Measurements from ENCODE around the gene SUMO3. TPM values are rescaled to one million over a fixed set of nuclear protein-coding genes. Genes with fewer than 3 reads are reported as not detected.

SUMO3 gene
- total RNA-seq, 1 experiment from 2014 or later, result 82.9 TPM

DNA sequence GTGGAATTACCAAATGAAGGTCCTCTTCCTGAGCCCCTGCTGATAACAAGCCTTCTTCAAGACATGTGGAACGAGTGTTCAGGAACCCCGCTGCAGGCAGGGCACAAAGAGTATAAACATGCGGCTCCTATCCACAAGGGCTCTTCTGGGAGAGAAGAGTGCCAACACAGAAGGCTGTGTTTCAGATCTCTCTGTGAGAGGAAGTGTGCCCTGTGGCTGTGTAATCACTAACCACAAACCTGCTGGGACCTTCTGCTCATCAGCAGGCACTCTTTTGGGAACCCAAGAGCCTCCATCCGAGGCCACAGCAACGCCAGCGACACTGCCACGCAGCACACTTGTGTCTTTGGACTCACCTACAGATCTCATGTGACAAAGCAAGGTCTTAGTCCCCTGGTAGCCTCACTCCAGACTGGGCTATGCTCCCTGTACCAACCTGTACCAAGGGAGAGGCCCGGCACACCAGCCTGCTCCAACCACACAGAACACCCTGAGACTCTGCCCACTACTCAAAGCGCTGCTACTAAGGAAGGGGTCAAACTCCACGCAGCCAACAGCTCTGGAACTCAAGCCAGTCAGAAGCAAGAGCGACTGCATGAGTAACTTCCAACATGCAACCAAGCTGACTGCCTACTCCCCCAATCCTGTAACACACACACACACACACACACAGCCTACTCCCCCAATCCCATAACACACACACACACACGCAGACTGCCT, 47.9 kb upstream of the SUMO3 start:
- no peak overlapping the region for H2BK12ac ChIP-seq (ENCODE audit: insufficient read length, low read depth, low read length)
- no peak overlapping the region for H2AFZ ChIP-seq (ENCODE audit: low read length)
- Mint-ChIP-seq H3K9me3 (no peaks in the 10 kb centered on the region), H3K27me3 (ENCODE audit: low read depth) (no peaks in the 10 kb centered on the region; the same call in 1 of the 2 replicates), H3K4me3 (no peak overlapping the region), H3K4me1 (peaks cover 36 to 38% of the 10 kb centered on the region in 2 experiments), H3K36me3 (ENCODE audit: insufficient read depth in 1 of 3, low read depth in 3 of 3) (peaks cover 22 to 39% (median 33%) of the 10 kb centered on the region in 3 experiments; a peak in 6 of 7 replicates), H3K27ac (peak overlapping the region in 2 of 3 experiments; percentile 86 to 93; a peak in 5 of 7 replicates)
- no peak overlapping the region for H3K9ac ChIP-seq (ENCODE audit: extremely low read depth, insufficient read length, low read length)
- DNase-seq, result no peak
- no peak overlapping the region for H3K4ac ChIP-seq (ENCODE audit: low read depth, low read length)
- H3K79me1 ChIP-seq (ENCODE audit: insufficient read depth, low read depth, low read length, poor library complexity, severe bottlenecking), result peaks cover 15% of the 10 kb centered on the region
- no peak overlapping the region; the same call in 1 of the 2 replicates for H3K14ac ChIP-seq (ENCODE audit: insufficient read depth, low read length)
- no peak overlapping the region for H3K56ac ChIP-seq (ENCODE audit: insufficient read length, low read depth, low read length)
- H2BK5ac ChIP-seq (ENCODE audit: insufficient read length, low read length), result no peak overlapping the region
- no peak overlapping the region for H2BK120ac ChIP-seq (ENCODE audit: low read depth, low read length, poor library complexity, severe bottlenecking)
- H4K5ac ChIP-seq (ENCODE audit: insufficient read length, low read depth, low read length), result no peak overlapping the region
- H4K20me1 ChIP-seq (ENCODE audit: control insufficient read depth, insufficient read depth, insufficient read length), result peaks cover 3% of the 10 kb centered on the region
- H3T11ph ChIP-seq (ENCODE audit: low read length), result no peak overlapping the region
- H2BK15ac ChIP-seq (ENCODE audit: low read depth, low read length), result no peak overlapping the region
- no peak overlapping the region for H2AK5ac ChIP-seq (ENCODE audit: insufficient read length, low read length)
- no peak overlapping the region for H3K27ac ChIP-seq (ENCODE audit: insufficient read length, low read depth, low read length)
- TF ChIP-seq CTCF (conservative IDR thresholded peaks at IDR 0.05), result no peak
- no peaks in the 10 kb centered on the region for H3K27me3 ChIP-seq (ENCODE audit: insufficient read depth, low read length)
- no peak overlapping the region for H3K4me2 ChIP-seq (ENCODE audit: insufficient read depth, insufficient read length, low read length)
- H2BK20ac ChIP-seq (ENCODE audit: low read depth, low read length, poor library complexity, severe bottlenecking), result no peak overlapping the region
- H3K4me1 ChIP-seq (ENCODE audit: insufficient read depth, low read length), result peaks cover 8% of the 10 kb centered on the region; the same call in 1 of the 2 replicates
- H4K8ac ChIP-seq (replicated peaks; ENCODE audit: insufficient read length, low read depth, low read length), result no peak overlapping the region
- no peak overlapping the region for H3K23ac ChIP-seq (ENCODE audit: insufficient read length, low read depth, low read length)
- peaks cover 47% of the 10 kb centered on the region for H3K79me2 ChIP-seq (ENCODE audit: insufficient read depth, low read length)
- H3K23me2 ChIP-seq (ENCODE audit: insufficient read length, low read depth, low read length, poor library complexity, severe bottlenecking), result no peaks in the 10 kb centered on the region
- WGBS (ENCODE audit: extremely low coverage, insufficient read length, low lambda C conversion rate), result no CpG with 5 or more reads among the region's 12 CpGs
- no peaks in the 10 kb centered on the region for H3K9me3 ChIP-seq (ENCODE audit: control insufficient read depth, low read depth, low read length)
- no peak overlapping the region for H3K18ac ChIP-seq (ENCODE audit: insufficient read length, low read depth, low read length)
- no peak overlapping the region for H4K91ac ChIP-seq (ENCODE audit: insufficient read length, low read depth, low read length)
